Testis (tissue), 2 donors: ENCODE measurements around the gene TOX4.

ENCODE experiments used
- CTCF ChIP-seq, 3 experiments: fragments of 450-650 bp in 2 of 3; fragments of 200-600 bp in 1 of 3; sonication (generic) in 1 of 3; IDR thresholded peaks; one replicate each; pipeline ENCODE4 v1.5.1; 2016 to 2019; ENCODE audit warnings: antibody characterized with exemption in 3 of 3, mild to moderate bottlenecking in 2 of 3, moderate library complexity in 1 of 3
- POLR2A ChIP-seq: fragments of 450-650 bp; IDR thresholded peaks from one replicate; pipeline ENCODE4 v1.6.1; 2017; ENCODE audit warnings: antibody characterized with exemption, mild to moderate bottlenecking, moderate library complexity

GRCh38 chr14:21520767-21521166, 43.8 kb downstream of the TOX4 start:
- TF ChIP-seq CTCF (IDR thresholded peaks at IDR 0.05) (no peak), POLR2A (no peak)
